SKM-1 (cell line): ENCODE data around the gene CDH16.
A peak's percentile ranks its signal among the peaks of the same experiment; 100 is the strongest.
"Not testable (repeated sequence)": the region's sequence is repeated elsewhere in the genome, so short reads cannot be mapped to it uniquely, and the experiment has no call there.

Source experiments
- DNase-seq: peaks from one replicate; lab custom pipeline; 2025; ENCODE audit not compliant: unreplicated experiment; lab: John Stamatoyannopoulos, UW

CDH16 gene

GRCh38 chr16:66874079-66874775 lies 44.5 kb downstream of the CDH16 start:
- no peak for DNase-seq

- DNase-seq, result no peak
Observed at GRCh38 chr16:66873685-66874055, 45.0 kb downstream of the CDH16 start.

- DNase-seq, result peak; percentile 99
Observed at GRCh38 chr16:66872943-66873684, 45.6 kb downstream of the CDH16 start.

GRCh38 chr16:66872559-66872942 lies 46.1 kb downstream of the CDH16 start:
- no peak for DNase-seq

- DNase-seq, result no peak
Observed at GRCh38 chr16:66871840-66872239, 46.8 kb downstream of the CDH16 start.

GRCh38 chr16:66871363-66871762 lies 47.3 kb downstream of the CDH16 start:
- not testable (repeated sequence) for DNase-seq

GRCh38 chr16:66869424-66869823 lies 49.3 kb downstream of the CDH16 start:
- no peak for DNase-seq

- DNase-seq, result no peak
Observed at GRCh38 chr16:66863707-66864106, 55.0 kb downstream of the CDH16 start.

GRCh38 chr16:66862023-66862520 lies 56.6 kb downstream of the CDH16 start:
- no peak for DNase-seq

- no peak for DNase-seq
Observed at GRCh38 chr16:66859397-66860068, 59.2 kb downstream of the CDH16 start.

- DNase-seq, result no peak
Observed at GRCh38 chr16:66858740-66859396, 59.8 kb downstream of the CDH16 start.
